ENCODE results near the gene AP3D1. TPM values are rescaled to one million over a fixed set of nuclear protein-coding genes. Genes with fewer than 3 reads are reported as not detected.
"Not testable (repeated sequence)": the region's sequence is repeated elsewhere in the genome, so short reads cannot be mapped to it uniquely, and the experiment has no call there.

AP3D1 gene
- total RNA-seq, 2 experiments from 2014 or later, result 41.8 to 41.9 TPM

- Histone ChIP-seq H3K4me1 (ENCODE audit: insufficient read depth, low read length) (no peaks in the 10 kb centered on the region), H3K9me3 (ENCODE audit: control insufficient read depth in 1 of 2, insufficient read depth in 1 of 2, low read length in 2 of 2) (no peaks in the 10 kb centered on the region), H3K4me3 (ENCODE audit: low read length) (no peak overlapping the region), H3K27me3 (ENCODE audit: control insufficient read depth in 1 of 2, insufficient read depth in 2 of 2, low read length in 2 of 2) (no peaks in the 10 kb centered on the region), H3K27ac (ENCODE audit: low read depth in 1 of 2, low read length in 2 of 2) (no peak overlapping the region), H3K36me3 (ENCODE audit: insufficient read depth, low read length) (peaks cover 70% of the 10 kb centered on the region)
- Mint-ChIP-seq H3K27me3 (no peaks in the 10 kb centered on the region), H3K27ac (no peak overlapping the region), H3K4me1 (ENCODE audit: low read depth) (no peaks in the 10 kb centered on the region), H3K36me3 (ENCODE audit: low read depth) (peaks cover 42% of the 10 kb centered on the region), H3K4me3 (no peak overlapping the region), H3K9me3 (no peaks in the 10 kb centered on the region)
- POLR2A ChIA-PET, result no interaction called here
- TF ChIP-seq CTCF (IDR thresholded peaks at IDR 0.05), result no peak
- DNase-seq (no peak), ATAC-seq (ENCODE audit: poor library complexity) (no peak)
- CTCF ChIA-PET, result no interaction called here
- intact Hi-C loops (cut with DNase I, micrococcal nuclease), result no loop called here
Measured at GRCh38 chr19:2132731-2133490, 18.5 kb downstream of the AP3D1 start.

GRCh38 chr19:2132191-2132590 lies 19.2 kb downstream of the AP3D1 start:
- no peaks in the 10 kb centered on the region for H3K27me3 ChIP-seq (ENCODE audit: control insufficient read depth in 1 of 2, insufficient read depth in 2 of 2, low read length in 2 of 2)
- no peak overlapping the region for H3K27ac Mint-ChIP-seq
- peaks cover 64% of the 10 kb centered on the region for H3K36me3 ChIP-seq (ENCODE audit: insufficient read depth, low read length)
- H3K9me3 Mint-ChIP-seq, result no peaks in the 10 kb centered on the region
- no peak overlapping the region for H3K27ac ChIP-seq (ENCODE audit: low read depth in 1 of 2, low read length in 2 of 2)
- ATAC-seq (ENCODE audit: poor library complexity) (no peak), DNase-seq (no peak)
- intact Hi-C loops (cut with DNase I, micrococcal nuclease), result no loop called here
- ChIA-PET POLR2A (no interaction called here), CTCF (no interaction called here)
- no peaks in the 10 kb centered on the region for H3K9me3 ChIP-seq (ENCODE audit: control insufficient read depth in 1 of 2, insufficient read depth in 1 of 2, low read length in 2 of 2)
- no peak overlapping the region for H3K4me3 ChIP-seq (ENCODE audit: low read length)
- no peak overlapping the region for H3K4me3 Mint-ChIP-seq
- H3K4me1 ChIP-seq (ENCODE audit: insufficient read depth, low read length), result no peaks in the 10 kb centered on the region
- peaks cover 36% of the 10 kb centered on the region for H3K36me3 Mint-ChIP-seq (ENCODE audit: low read depth)
- H3K27me3 Mint-ChIP-seq, result no peaks in the 10 kb centered on the region
- no peaks in the 10 kb centered on the region for H3K4me1 Mint-ChIP-seq (ENCODE audit: low read depth)
- TF ChIP-seq CTCF (IDR thresholded peaks at IDR 0.05), result no peak

GRCh38 chr19:2131012-2131975 lies 20.1 kb downstream of the AP3D1 start:
- CTCF ChIA-PET; H3K4me3 Mint-ChIP-seq; H3K27ac Mint-ChIP-seq; H3K9me3 ChIP-seq (ENCODE audit: control insufficient read depth in 1 of 2, insufficient read depth in 1 of 2, low read length in 2 of 2); H3K4me1 Mint-ChIP-seq (ENCODE audit: low read depth); ATAC-seq (ENCODE audit: poor library complexity); POLR2A ChIA-PET; intact Hi-C loops (cut with DNase I, micrococcal nuclease); H3K4me3 ChIP-seq (ENCODE audit: low read length); H3K4me1 ChIP-seq (ENCODE audit: insufficient read depth, low read length); H3K9me3 Mint-ChIP-seq; H3K27ac ChIP-seq (ENCODE audit: low read depth in 1 of 2, low read length in 2 of 2); H3K27me3 ChIP-seq (ENCODE audit: control insufficient read depth in 1 of 2, insufficient read depth in 2 of 2, low read length in 2 of 2); H3K27me3 Mint-ChIP-seq; DNase-seq: not testable (repeated sequence)
- peaks cover 42% of the 10 kb centered on the region for H3K36me3 Mint-ChIP-seq (ENCODE audit: low read depth)
- peaks cover 62% of the 10 kb centered on the region for H3K36me3 ChIP-seq (ENCODE audit: insufficient read depth, low read length)
